Epithelial cell of esophagus (primary cell): ENCODE measurements around the gene TOMM7.

ENCODE experiments used
- DNase-seq: peaks from one replicate; pipeline ENCODE4 v3.0.0; 2010; ENCODE audit warnings: low read depth
- H3K4me3 ChIP-seq: 2 replicates; pipeline ENCODE4 v1.5.1; 2011; ENCODE audit warnings: mild to moderate bottlenecking, low read length, control low read depth
- TF ChIP-seq, protein P1 (sequence below): IDR thresholded peaks from 2 replicates; pipeline ENCODE4 v1.5.1; 2011; ENCODE audit warnings: low read depth, mild to moderate bottlenecking, low read length, control low read depth, inconsistent platforms; ENCODE audit not compliant: insufficient read depth; ENCODE audit errors: missing control alignments

The TOMM7 gene

DNA sequence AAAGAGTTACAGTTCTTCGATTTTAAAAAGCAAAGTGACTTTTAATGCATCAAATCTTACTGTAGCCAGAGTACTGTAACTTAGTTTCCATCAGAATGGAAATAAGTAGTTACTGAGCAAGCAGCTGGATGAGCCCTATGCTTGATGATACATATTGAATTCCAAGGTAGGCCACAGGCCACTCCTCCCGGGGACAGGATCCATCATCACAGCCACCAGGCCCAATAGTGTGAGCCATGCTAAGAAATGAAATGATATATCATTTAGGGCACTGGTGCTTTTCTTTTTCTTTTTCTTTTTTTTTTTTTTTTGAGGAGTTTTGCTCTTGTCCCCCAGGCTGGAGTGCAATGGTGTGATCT, 42.9 kb upstream of the TOMM7 start:
- H3K4me3 ChIP-seq: no peak overlapping the region
- no peak for DNase-seq
- TF ChIP-seq, protein P1, sequence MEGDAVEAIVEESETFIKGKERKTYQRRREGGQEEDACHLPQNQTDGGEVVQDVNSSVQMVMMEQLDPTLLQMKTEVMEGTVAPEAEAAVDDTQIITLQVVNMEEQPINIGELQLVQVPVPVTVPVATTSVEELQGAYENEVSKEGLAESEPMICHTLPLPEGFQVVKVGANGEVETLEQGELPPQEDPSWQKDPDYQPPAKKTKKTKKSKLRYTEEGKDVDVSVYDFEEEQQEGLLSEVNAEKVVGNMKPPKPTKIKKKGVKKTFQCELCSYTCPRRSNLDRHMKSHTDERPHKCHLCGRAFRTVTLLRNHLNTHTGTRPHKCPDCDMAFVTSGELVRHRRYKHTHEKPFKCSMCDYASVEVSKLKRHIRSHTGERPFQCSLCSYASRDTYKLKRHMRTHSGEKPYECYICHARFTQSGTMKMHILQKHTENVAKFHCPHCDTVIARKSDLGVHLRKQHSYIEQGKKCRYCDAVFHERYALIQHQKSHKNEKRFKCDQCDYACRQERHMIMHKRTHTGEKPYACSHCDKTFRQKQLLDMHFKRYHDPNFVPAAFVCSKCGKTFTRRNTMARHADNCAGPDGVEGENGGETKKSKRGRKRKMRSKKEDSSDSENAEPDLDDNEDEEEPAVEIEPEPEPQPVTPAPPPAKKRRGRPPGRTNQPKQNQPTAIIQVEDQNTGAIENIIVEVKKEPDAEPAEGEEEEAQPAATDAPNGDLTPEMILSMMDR: no peak

DNA sequence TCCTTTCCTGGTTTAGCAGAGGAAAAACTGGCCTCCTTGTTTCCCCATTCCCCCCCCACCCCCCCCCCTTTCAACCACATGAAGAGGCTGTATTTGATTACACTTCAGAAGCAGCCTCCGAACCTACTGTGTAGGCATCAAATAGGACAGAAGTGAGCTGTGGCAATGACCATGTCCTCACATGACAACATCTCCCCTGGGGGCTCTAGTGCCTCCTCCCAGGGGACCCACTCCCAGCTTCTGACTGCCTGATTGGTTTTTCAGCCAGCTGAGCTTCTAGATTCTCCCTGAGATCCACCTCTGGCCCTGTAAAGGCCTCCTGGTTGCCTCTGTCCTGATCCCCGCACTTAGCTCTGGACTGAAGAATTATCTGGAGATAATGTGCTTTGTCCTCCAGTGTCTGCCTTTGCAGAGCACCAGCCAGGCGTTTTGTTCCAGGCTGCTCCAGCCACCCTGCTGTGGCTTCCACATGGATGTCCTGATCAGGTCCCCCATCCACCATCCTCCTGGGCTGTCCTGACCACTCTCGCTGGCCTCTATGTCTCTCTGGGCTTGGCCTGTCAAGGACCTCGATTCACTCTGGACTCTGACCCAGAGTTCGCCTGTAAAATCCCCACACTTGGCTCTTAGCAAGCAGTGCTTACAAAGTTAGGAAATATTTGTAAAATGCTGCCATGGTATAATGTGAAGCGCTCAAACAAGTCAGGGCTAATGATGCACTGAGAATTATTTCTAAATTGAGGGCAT, 42.4 kb upstream of the TOMM7 start:
- DNase-seq: no peak
- H3K4me3 ChIP-seq: no peak overlapping the region
- TF ChIP-seq, protein P1: no peak

DNA sequence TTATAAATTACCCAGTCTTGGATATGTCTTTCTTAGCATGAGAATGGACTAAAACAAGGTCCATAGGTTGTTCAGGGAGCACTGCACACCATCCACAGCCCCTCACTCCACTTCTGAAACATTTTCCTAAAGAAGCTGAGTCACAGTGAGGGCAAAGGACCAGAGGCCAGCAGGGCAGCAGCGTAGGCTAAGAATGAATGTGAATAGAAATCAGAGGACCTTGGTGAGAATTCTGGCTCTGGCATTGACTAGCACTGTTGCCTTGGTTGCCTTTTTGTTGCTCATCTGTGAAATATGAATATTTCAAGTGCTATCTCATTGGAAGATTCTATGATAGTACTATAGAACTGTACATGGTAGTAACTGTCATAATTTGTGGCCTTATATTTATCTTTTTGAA, 41.7 kb upstream of the TOMM7 start:
- TF ChIP-seq, protein P1: no peak
- no peak overlapping the region for H3K4me3 ChIP-seq
- DNase-seq: no peak

DNA sequence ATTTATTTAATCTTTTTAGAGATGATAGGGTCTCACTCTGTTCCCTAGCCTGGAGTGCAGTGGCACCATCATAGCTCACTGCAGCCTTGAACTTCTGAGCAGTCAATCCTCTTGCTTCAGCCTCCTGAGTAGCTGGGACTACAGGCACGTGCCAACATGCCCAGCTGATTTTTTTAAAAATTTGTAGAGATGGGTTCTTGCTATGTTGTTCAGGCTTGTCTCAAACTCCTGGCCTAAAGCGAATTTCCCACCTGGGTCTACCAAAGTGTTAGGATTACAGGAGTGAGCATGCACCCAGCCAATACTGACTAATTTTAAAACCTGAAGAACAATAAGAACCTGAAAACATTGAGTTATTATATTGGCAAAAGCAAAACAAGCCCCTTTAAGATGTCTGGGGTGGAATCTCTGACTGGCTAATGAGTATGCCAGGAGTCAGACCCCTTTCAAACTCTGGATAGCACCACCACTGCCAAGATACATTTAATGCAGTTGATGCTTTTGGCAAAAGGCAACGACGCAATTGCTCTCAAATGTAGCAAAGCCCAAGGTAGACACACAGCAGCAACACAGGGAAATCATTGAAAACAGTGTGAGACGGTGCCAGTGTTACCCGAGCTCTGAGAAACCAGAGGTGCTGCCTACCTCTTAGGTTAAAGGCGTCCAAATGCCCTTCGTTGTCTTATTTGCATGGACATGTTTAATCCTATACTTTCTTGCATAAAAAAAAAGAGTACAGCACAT, 40.7 kb upstream of the TOMM7 start:
- no peak overlapping the region for H3K4me3 ChIP-seq
- peak; percentile 84 for DNase-seq
- TF ChIP-seq, protein P1: no peak

DNA sequence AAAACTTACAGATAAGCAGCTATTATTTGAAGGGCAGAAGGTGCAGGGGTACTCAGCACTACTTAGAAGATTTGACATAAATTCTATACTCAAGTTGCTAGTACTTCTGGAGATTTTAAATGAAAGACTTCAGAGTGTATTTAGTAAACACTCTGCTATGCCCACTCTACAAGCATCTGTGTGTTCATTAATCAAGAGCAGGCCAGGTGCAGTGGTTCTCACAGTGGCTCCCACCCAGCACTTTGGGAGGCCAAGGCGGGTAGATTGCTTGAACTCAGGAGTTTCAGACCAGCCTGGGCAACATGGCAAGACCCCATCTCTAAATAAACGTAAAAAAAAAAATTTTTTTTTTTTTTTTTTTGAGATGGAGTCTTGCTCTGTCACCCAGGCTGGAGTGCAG, 38.9 kb upstream of the TOMM7 start:
- TF ChIP-seq, protein P1: no peak
- DNase-seq: no peak
- no peak overlapping the region for H3K4me3 ChIP-seq

DNA sequence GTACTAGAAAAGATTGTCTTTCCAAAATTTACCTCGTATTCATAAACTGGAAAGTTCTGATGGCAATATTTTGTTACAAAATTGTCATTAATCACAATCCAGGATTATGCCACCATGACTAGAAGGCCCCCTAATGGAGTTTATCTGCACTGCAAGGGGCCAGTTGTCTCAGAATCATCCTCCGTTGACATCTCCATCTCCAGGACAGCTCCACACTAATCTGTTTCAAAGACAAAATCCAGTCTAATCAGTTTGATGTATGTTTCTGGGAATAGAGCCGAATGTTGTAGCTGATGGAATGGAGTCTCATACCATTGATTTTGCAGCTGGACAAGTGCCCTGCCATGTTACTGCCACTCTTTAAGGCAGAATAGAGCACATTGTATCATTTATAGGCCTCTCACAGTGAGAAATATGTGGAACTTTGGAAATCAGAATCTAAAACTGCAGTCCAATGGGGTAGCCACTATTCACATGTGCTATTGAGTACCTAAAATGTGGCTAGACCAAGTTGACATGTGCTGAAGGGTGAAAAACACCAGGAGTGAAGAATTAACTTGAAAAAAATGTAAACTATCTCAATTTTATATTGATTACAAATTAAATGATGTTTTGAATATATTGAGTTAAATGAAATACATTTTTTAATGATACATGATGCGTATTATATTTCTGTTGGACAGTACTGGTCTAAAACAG, 38.3 kb upstream of the TOMM7 start:
- no peak overlapping the region for H3K4me3 ChIP-seq
- no peak for DNase-seq
- TF ChIP-seq, protein P1: no peak

DNA sequence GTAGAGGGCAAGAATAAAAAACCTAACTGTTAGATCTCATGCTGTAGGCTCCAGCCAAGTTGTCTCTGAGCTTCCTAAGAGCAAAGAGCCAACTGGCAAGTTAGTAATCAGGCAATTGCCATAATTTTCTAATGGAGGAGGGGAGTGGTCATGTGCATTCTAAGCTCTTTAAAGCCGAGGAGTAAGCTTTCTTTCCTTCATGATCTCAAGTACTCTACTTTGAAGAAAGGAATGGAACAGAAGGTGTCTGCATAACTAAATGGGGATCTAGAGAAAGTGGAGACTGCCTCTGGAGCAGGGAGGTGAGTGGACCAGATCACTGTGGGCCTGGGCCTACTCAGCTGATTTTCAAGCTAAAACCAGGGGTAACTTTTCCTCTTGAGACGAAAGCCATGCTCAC, 37.7 kb upstream of the TOMM7 start:
- TF ChIP-seq, protein P1: no peak
- H3K4me3 ChIP-seq: no peak overlapping the region
- DNase-seq: no peak
